Measurements from ENCODE around the gene LDLRAP1.

DNA sequence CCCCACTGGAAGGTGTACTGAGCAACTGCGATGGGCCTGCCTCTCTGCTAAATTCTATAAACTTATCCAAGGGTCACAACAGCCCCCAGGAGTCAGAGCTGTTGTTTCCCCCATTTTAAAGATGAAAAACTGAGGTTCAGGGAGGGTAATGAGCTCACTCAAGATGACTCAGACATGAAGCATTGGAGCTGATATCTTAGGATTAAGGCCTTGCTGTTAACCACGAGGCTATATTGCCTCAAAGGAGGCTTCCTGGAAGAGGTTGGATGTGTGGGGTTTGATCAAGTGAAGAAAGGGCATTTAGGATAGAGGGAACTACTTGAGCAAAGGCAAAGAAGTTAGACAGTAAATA lies 6.7 kb downstream of the LDLRAP1 start:
- TF ChIP-seq, protein P1, sequence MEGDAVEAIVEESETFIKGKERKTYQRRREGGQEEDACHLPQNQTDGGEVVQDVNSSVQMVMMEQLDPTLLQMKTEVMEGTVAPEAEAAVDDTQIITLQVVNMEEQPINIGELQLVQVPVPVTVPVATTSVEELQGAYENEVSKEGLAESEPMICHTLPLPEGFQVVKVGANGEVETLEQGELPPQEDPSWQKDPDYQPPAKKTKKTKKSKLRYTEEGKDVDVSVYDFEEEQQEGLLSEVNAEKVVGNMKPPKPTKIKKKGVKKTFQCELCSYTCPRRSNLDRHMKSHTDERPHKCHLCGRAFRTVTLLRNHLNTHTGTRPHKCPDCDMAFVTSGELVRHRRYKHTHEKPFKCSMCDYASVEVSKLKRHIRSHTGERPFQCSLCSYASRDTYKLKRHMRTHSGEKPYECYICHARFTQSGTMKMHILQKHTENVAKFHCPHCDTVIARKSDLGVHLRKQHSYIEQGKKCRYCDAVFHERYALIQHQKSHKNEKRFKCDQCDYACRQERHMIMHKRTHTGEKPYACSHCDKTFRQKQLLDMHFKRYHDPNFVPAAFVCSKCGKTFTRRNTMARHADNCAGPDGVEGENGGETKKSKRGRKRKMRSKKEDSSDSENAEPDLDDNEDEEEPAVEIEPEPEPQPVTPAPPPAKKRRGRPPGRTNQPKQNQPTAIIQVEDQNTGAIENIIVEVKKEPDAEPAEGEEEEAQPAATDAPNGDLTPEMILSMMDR (IDR thresholded peaks at IDR 0.05): no peak
- TF ChIP-seq POLR2AphosphoS5 (IDR thresholded peaks at IDR 0.05): no peak

Measured in sigmoid colon (tissue), 4 donors.